ENCODE measurements around the gene TMCO5A.
"Not testable (repeated sequence)": the region's sequence is repeated elsewhere in the genome, so short reads cannot be mapped to it uniquely, and the experiment has no call there.

TMCO5A gene

DNA sequence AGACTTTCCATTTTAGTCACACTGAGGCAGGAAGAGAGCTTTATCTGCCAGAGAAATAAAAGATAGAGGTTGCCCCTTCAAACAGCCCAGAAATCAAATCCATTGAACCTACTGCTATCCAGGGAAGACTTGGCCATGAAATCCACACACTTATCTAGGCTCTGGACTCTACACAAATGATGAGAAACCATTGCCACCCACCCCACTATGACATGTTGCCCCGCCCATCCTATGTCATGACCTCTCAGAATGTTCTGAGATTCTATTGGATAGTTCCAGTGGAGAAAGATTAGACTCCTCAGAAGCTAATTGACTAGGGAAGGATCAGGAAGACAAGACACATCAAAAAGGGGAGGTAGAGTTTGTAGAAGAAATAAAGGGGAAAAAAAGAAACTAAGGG, at the start of gene TMCO5A:
TSS of gene TMCO5A (plus strand) at position 301 of the 400 bp plus-strand sequence. CDS start 1,684 bp downstream, outside the sequence.
- DNase-seq (ENCODE audit: low spot score), result no peak

- DNase-seq (ENCODE audit: low spot score), result no peak
Observed at GRCh38 chr15:37885651-37886050, 48.8 kb upstream of the TMCO5A start.

- DNase-seq (ENCODE audit: low spot score), result no peak
Observed at GRCh38 chr15:37888356-37888755, 46.1 kb upstream of the TMCO5A start.

DNA sequence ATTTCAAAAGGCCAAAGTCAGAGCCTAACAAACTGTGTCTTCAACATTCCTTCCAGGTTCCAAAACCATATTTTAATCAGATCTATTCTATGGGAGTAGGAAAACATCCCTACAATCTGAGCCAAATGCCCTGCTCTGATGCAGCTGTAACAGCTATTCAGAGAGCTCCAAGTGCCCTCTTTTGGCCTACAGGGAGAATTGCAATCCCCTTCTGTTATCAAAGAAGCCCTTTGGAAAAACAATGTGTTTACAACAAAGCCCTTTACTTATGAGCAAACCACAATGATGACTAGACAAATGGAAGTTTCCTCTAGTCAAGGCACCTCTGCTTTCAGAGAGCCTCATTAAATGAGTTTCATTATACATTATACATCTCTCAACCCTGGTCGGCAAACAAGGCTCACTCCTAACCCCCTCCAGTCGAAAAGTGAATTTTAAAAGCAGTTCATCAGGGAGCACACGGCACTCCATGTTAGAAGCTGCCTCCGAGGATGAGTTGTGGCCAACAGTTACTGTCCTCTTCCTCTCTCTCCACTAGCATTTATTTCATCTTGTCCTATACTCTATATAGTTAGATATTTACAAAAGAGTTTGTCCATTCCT, 42.6 kb upstream of the TMCO5A start:
- peak; percentile 58 for DNase-seq (ENCODE audit: low spot score)

DNA sequence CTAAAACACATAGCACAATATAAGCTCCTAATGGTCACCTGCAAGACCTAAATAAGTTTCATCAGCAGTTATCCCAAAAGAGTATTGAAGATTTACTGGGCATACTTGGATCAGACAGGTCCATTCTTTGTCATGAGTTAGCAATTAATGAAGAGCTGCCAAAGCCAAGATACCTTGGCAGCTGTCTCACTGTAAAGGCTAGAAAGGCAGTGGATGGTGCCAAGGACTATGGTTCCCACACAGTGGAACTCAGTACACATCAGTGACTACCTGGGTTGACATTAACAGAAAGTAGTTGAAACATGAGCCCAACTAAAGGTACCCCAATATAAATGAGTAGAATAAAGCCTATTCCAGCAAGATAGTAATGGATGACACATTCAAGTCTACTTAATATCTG, 41.1 kb upstream of the TMCO5A start:
- DNase-seq (ENCODE audit: low spot score), result no peak

- DNase-seq (ENCODE audit: low spot score), result no peak
Observed at GRCh38 chr15:37898362-37898761, 36.1 kb upstream of the TMCO5A start.

- DNase-seq (ENCODE audit: low spot score), result peak; percentile 66
Observed at GRCh38 chr15:37900326-37901221, 33.9 kb upstream of the TMCO5A start.

DNA sequence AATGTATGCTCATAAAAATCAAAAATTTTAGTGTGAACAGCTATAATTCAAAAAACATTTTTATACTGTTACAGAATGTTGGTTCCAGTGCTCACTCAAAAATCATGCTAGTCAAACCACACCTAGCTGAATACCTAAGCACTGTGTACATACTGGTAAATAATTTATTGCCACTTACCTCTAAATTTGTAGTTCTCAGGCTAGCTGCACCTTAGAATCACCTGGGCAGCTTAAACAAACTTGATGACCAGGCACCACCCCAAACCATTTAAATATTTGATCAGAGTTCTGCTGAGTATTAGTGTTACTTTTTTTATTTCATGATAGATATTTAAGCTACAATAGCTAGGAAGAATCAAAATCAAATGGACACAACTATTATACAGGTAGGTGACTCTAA, 32.3 kb upstream of the TMCO5A start:
- DNase-seq (ENCODE audit: low spot score), result no peak

DNA sequence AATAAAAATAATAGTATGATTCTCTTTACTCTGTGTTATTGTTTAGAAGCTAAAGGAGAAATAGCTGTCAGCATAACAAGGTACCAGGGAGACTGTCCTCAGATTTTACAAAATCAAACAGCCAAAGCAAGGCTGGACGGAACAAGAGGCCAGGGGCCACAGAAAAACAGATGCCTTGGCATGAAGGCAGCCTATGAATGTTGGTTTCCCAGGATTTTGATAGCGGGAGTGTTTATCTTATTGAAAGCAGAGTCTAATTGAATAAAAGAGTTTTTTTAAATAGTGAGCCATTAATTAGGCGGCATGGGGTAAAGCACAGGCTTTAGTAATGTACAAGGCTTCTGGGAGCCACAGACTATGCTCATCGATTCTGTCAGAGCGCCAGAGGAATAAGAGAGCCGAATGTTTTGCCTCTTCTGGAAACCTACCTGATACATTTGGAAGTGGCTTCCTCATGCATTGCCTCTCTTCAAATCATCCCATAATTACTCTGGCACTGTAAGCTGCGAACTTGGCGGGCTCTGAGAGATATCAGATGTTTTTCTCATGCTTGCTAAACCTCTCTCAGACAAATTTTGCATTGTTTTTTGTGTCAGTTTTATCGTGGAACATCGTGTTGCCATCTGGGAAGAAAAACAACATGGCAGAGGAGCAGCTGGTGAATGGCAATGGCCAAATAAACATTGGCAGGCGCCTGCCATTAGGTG, 30.4 kb upstream of the TMCO5A start:
- DNase-seq (ENCODE audit: low spot score), result no peak

- DNase-seq (ENCODE audit: low spot score), result no peak
Observed at GRCh38 chr15:37907136-37907535, 27.3 kb upstream of the TMCO5A start.

DNA sequence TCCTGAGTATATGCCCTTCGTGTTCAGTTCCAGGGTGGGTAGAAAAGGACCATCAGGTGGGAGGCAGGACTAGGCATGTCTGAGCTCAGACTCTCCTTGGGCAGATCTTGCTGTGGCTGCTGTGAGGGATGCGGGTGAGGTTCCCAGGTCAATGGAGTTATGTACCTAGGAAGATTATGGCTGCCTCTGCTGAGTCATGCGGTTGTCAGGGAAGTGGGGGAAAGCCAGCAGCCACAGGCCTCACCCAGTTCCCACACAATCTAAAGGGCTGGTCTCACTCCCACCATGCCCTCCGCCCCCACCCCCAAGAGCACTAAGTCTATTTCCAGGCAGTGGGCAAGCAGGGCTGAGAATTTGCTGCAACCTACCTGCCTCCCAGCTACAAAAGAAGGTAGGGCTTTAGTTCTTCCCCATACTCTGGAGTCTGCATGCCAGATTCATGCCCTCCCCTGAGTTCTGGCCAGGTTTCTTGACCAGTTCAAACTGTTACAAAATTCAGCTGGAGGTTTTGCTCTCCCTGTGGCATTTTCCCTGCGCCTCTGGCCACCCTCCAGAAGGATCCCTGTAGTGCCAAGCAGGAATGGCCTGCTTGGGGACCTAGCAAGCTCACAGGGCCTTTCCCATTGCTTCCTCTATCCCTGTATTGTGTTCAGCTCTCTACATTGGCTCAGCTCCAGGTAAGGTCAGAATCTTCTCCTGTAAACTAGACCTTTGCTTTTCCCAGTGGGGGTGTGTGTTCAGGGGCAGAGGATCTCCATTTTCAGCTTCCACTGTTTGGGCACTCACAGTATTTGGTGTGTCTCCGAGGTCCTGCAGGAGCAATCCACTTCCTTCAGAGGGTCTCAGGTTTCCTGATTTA, 12.7 kb upstream of the TMCO5A start:
- DNase-seq (ENCODE audit: low spot score), result no peak

DNA sequence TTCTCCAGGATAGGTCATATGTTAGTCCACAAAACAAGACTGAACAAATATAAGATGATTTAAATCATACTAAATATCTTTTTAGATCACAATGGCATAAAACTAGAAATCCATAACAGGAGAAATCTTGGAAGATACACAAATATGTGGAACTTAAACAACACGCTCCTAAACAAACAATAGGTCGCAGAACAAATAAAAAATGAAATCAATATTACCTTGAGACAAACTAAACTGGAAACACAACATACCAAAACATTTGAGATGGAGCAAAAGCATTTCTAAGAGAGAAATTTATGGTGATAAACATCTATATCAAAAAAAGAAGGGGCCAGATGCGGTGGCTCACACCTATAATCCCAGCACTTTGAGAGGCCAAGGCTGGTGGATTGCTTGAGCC, 8.3 kb upstream of the TMCO5A start:
- no peak for DNase-seq (ENCODE audit: low spot score)

DNA sequence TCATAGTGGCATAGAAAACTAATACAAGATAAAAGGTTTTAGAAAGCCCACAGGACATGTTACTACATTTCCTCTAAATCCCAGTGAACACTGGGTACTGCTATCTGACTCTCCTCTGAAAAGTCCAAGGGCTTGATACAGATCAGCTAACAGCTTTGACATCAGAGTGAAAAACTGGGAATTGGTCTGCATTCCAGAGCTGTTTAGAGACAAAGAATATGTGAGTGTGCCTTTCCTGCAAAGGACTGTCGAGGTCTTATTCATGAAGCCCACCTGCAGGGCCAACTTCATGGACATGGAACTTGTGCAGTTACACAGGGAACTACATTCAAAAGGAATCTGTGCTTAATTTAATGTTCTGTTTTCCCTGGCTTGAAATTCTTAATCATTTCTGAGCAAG, 5.2 kb upstream of the TMCO5A start:
- DNase-seq (ENCODE audit: low spot score), result no peak

DNA sequence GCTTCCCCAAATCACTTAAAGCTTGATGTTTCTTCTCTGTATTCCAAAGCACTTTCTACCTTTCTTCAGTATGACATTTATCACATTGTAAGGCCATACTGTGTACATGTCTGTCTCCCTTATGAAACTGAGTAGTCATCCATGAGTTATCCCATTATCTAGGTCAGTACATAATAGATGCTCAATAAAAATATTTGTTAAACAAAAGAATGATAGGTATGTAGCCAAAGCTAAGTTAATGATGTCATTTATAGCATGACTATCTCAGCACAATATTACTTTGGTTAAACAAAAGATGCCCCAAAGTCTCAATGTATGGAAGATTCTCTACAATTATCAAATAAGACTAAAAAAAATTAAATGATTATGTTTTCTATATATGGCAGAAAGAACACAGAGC, 3.1 kb upstream of the TMCO5A start:
- no peak for DNase-seq (ENCODE audit: low spot score)

- peak; percentile 50 for DNase-seq (ENCODE audit: low spot score)
Observed at GRCh38 chr15:37931868-37932267, 2.6 kb upstream of the TMCO5A start.

GRCh38 chr15:37932549-37932948, 1.9 kb upstream of the TMCO5A start:
- DNase-seq (ENCODE audit: low spot score), result no peak

DNA sequence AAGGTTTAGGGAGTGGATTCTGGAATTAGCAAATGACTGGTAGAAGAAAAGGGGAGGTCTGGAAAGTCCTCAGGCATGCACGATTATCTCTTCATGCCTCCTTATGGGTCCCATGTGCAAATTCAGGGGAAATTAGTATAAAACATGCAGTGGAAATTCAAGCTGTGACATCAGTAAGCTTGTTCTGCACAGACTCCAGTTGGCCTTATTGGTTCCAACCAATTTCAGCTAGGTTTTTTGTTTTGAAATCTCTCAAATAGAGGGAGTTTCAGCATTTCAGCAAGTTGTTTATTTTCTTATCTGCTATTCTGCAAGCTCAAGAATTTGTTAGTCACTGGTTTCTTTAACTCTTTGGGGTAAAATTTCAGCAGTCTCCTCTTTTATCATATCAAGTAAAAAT, 774 bp upstream of the TMCO5A start:
- DNase-seq (ENCODE audit: low spot score), result no peak

DNA sequence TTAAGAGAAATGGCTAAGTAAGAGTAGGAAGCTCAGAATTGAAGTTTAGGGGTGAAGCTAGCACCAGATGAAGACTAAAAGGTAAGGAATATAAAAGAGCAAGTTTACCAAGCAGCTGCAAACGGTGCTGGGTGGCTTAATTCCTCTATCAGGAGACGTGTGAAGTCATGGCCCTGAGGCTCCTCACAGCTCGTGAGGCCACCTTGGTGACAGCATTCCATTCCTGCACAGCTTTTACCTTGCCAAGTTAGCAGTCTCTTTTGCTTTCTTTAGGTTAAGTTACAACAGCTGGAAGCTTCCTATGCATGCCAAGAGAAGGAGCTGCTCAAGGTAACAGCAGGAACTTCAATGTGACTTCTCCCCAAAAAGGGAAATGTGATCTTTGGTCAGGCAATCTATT, 6.4 kb downstream of the TMCO5A start:
- DNase-seq (ENCODE audit: low spot score), result no peak

DNA sequence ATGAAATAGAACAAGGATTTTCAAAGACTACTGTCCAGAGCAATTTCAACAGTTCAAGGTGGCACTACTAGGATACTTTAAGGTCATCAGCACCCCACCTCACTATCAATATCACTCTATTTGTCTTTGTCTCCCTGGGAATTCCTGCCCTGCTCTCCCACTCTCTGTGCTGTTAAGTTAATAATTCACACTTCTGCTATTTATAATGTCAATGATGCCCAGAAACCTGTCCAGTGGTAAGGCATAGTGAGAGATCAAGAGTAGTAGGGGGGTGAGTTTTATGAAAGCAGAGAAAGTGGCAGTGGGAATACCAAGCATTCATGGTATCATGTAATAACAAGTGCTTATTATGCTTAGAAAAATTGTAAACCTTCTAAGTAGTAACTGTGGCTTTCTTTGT, 7.3 kb downstream of the TMCO5A start:
- DNase-seq (ENCODE audit: low spot score), result no peak

DNA sequence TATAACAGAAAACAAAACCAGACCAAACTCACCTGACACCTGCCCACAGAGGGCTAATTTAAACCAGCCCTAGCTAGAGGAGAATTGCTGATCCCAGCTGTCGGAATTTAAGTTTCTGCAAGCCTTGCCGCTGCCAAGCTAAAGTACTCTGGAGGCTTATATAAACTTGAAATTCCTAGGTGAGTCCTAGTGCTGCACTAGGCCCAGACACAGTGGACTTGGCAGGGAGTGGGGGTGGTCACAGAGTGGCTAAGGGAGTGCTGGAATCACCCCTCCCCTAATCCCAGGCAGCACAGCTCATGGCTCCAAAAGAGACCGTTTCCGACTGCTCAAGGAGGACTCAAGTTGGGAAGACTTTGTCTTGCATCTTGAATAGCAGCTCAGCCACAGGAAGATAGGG, 17.6 kb downstream of the TMCO5A start:
- no peak for DNase-seq (ENCODE audit: low spot score)

DNA sequence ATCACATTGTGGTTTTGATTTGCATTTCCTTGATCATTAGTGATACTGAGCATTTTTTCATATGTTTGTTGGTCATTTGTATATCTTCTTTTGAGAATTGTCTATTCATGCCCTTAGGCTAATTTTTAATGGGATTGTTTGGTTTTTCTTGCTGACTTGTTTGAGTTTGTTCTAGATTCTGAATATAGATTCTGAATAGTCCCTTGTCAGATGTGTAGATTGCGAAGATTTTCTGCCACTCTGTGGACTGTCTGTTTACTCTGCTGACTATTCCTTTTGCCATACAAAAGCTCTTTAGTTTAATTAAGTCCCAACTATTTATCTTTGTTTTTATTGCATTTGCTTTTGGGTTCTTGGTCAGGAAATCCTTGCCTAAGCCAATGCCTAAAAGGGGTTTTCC, 26.3 kb downstream of the TMCO5A start:
- DNase-seq (ENCODE audit: low spot score), result not testable (repeated sequence)

GRCh38 chr15:37967788-37968187, 33.3 kb downstream of the TMCO5A start:
- DNase-seq (ENCODE audit: low spot score), result no peak

All from GM03348 (cell line).